HG03103 (cell line): Measurements from ENCODE around the gene CLCN3.
"Not testable (repeated sequence)": the region's sequence is repeated elsewhere in the genome, so short reads cannot be mapped to it uniquely, and the experiment has no call there.

Experiments used
- ATAC-seq: cut with Tn5 transposase; IDR thresholded peaks from one replicate; pipeline ENCODE4 v1.9.1; 2021; ENCODE audit warnings: low read depth; ENCODE audit not compliant: unreplicated experiment

CLCN3 gene

DNA sequence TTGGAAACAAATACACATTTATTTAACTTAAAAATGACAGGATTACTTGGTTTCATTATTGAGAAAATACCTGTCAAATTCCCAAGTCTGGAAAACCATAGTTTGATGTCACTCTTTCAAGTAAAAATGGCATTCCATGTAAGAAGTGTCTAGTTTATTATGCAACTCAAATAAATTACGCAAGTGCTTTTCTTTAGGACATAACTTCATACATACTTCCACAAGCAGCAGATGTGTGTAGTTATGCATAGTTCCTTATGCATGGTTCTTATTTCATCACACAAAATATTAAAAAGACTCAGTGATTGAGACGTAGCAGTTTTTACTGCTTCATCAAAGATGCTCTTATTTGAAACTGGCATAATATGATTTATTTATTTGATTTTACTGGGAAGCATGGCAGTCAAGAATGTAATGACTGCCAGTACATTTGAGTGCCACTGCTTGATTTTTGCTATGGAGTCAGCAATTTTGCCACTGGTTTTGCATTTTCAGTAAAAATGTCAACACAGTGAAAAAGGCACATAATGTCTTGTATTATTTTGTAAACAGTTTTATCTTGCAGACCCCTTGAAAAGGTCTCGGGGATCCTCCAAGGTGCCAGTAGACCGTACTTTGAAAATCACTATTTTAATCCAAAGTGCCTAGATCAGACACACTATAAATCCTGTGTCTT, 62.1 kb downstream of the CLCN3 start:
- ATAC-seq, result no peak

DNA sequence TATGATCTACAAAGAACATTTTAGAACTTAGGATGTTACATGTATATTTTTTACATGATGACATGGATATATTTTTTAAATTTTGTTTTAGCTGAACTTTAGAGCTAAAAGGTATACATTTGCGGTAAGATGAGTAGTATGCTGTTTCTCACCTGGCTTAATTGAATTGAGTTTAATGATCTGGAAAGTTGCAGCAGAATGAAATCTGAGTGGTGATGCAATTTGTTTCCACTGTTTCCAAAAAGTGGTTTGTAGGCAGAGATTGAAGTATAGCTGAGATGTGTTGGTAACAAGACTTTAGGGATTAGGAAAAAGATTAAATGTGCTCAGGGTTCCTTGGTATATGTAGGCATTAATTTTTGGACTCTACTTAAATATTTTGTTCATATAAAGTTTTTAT, 69.3 kb downstream of the CLCN3 start:
- no peak for ATAC-seq

DNA sequence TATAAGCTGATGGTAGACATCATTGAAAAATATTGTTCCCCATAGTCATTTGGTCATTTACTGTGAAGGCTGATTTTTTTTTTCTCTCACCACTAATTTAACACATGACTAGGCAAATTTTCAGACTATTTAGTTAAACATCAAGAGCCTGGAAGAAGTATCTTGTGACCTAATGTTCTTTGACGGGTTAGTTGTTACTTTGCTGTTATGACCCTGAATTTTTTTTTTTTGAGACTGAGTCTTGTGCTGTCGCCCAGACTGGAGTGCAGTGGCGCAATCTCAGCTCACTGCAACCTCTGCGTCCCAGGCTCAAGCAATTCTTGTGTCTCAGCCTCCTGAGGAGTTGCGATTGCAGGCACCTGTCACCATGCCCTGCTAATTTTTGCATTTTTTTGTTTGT, 70.4 kb downstream of the CLCN3 start:
- ATAC-seq, result no peak

DNA sequence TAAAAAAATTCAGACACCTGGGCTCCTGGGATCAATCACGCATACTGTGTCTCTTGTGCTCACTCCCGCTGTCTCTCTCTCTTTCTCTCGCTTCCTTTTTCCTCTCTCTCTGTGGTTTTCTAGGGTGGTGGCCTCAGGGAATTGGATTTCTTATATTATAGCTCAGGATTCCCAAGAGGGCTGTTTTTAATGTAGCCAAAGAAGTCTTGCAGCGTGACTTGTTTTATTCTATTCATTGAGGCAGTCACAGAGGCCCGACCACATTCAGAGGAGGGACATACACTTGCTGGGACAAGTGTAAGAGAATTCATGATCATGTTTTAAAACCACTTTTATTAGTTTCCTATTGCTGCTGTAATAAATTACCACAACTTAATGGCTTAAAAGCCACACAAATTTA, 78.0 kb downstream of the CLCN3 start:
- ATAC-seq, result no peak

DNA sequence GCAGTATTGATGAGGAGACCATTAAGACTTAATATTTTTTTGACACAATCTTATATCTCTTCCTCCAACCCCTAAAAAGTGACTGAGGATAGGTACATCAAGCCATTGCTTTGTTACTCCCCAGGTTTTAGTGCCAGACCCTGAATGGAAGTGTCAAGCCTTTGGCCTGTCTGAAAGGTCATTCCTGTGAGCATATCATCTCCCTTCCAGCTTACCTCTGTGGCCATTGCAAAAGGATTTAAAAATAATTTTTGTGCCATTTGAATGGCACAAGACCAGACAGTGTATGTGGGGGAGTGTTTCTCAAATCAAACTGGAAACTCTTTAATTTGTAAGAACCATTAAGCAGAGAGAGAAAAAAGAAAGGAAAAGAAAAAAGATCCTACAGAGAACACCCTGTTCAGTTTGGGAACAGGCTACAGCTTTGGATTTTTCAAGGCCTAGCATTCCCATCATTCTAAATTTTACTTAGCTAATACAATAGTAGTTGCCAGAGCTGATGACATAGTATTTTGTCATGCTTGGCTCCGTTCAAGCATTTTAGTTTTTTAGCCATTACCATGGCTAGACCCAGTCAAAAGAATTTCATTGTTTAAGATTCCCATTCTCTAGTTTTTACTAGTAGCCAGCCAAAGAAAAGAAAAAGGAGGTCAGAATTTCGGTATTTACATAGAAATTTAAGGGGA, 87.7 kb downstream of the CLCN3 start:
- no peak for ATAC-seq

DNA sequence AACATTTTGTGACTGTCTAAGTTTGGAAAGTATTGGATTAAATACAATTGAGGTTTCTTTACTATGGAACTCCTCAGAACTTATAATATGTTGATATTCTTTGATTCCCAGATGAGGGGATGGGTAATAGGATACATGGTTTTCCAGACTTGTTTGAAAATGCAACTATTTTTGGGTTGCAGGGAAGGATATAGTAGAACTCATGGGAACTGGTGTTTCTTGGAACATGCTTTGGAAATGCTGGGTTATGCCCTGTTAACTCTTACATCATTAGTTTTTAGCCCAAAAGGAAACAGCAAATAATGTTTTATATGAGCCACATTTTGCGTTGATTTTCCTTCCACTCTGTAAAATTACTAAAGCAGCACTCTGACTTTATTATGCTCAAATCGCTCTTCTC, 95.4 kb downstream of the CLCN3 start:
- no peak for ATAC-seq

DNA sequence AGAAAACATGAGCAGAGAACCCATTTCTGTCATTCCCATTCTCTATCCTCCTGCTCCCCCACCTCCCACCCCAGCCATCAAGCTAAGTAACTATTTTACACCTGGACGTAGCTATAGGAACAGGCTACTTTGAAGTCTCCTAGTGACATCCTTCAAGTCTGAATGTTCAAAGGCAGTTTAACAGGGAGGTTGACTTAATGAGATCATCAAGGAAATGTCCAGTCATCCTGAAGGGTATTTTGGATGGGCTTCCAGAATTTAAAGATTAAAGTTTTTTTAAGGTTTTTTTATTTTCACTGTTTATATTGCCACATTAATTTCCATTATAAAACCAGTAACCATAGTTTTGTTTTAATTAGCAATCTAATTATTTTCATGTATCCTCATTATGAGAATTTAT, 96.3 kb downstream of the CLCN3 start:
- ATAC-seq, result no peak

DNA sequence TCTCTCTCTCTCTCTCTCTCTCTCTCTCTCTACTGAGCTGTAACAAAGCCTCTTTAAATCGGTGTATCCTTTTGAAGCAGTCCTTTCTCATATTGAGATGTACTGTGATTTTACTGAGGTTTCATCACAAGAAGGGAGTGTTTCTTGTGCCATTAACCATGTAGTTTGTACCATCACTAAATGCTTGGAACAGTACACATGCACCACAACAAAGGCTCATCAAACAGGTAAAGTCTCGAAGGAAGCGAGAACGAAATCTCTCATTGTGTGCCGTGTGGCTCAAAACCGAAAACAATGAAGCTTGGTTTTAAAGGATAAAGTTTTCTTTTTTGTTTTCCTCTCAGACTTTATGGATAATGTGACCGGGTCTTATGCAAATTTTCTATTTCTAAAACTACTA, 100.2 kb downstream of the CLCN3 start:
- ATAC-seq, result no peak

DNA sequence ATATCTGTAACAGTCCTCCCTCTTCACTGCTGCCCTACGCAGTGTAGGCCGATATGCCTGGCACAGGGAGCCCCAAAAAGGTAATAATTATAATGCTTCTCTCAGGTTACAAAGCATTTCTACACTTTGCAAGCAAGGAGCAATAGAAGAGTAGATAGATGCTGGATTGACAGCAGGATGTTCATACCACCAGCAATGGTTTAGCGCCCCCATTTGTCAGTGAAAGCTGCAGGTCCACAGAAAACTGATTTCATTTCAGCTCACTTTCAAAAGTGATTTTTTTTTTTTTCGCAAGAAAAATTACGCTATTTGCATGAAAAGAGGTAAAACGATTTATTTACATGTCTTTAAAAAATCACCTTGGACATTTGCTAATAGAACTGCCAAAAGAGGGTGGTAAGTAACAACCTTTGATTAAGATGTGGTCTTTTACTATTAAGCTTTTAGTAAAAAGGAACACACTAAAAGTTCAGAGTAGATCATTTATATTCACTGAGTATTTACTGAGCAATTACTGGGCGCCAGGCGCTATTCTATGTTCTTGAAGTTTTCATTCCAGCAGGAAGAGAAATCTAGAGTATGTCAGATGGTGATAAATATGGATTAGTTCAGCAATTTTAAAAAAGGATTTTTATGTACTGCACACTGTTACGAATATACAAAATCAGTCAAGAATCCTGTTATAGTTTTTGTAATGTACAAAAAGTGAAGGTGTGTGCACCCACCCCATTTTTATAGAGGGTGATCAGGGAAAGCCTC, 103.0 kb downstream of the CLCN3 start:
- ATAC-seq, result no peak

DNA sequence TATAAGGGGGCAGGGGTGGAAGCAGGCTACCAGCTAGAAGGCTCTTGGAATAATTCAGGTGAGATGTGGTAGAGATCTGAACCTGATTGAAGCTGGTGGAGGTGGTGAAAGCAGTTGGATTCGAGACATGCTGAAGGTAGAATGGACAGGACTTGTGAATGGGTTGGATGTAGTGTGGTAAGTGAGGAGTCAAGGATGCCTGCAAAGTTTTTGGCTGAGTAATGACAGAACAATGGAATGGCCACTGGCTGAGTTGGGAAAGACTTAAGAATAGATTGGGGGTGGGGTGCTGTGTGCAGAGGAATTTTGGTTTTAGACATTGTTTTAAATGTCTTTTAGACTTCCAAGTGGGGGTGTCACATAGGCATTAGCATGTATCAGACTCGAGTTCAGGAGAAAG, 103.9 kb downstream of the CLCN3 start:
- ATAC-seq, result no peak

DNA sequence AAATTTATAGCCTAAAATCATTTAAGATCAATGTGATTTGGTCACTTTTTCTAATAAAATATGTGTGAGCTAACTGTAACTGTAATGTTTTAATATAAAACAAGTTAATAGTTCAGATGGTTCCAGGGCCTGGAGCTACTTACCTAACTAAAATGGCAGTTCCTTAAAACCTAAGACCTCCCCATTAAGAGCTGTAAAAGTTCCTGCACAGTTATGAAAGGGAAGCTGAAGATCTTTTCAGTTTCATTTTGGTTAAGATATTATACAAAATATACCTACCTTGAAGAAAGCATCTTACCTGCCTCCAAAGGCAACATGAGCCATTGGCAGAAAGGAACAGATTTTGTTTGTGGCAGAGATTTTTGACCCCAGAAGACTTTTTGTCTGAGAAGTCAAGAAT, 107.2 kb downstream of the CLCN3 start:
- no peak for ATAC-seq

DNA sequence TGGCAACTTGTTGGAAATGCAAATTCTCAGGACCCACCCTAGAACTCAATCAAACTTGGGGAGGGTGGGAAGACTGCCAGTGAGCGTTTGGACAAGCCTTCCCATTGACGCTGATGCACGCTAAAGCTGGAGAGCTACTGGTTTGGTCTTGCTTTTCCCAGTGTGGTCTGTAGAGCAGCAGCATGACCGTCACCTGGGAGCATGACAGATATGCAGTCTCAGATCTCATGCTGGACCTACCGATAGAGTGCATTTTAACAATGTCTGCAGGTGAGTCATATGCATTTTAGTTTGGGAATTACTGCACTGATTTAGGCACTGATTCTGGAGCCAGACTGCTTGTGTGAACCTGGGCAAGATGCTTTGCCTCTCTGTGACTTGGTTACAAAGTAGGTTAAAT, 110.2 kb downstream of the CLCN3 start:
- ATAC-seq, result no peak

DNA sequence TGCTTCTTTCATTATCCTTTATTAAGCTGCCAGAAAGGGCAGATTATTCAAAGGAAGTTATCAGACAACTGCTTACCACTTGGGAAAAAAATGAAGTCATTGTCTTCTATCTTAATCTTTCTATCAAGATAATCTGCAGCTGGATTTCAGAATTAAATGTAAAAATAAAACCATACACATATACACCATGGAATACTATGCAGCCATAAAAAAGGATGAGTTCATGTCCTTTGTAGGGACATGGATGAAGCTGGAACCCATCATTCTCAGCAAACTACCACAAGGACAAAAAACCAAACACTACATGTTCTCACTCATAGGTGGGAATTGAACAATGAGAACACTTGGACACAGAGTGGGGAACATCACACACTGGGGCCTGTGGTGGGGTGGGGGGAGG, 118.2 kb downstream of the CLCN3 start:
- ATAC-seq, result not testable (repeated sequence)

DNA sequence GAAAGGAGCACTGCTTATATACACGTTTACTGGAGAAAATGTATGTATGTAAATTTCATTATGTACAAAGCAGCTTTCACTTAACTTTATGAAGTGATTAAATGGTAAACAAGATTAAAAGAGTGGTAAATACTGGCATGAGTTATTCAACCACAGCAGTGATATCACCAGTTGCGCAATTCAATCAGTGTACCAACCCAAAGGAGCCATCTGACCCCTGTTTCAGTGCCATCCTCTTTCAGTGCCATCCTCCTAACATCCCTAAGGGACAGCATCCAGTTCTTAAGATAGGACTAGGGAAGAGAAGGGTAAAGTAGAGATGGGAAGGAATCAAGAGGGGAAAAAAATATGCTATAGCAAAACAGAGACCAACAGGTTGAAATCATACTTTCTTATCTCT, 121.2 kb downstream of the CLCN3 start:
- no peak for ATAC-seq

DNA sequence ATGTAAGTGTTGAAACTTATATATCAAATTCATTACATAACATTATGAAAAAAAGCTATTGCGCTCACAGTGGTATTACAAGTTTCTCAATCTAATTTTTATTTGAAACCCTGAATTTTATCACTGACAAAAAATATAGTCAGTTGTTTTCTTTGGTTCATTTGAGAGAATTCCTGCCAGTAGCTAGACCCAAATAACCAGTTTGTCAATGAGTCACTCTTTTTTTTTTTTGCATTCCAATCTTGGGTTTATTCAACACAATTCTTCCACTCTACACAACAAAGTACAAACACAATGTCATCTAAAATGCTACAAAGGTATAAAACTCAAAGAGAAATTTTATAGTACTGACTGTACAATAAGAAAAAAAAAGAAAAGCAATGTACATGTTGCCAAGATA, 124.2 kb downstream of the CLCN3 start:
- no peak for ATAC-seq

DNA sequence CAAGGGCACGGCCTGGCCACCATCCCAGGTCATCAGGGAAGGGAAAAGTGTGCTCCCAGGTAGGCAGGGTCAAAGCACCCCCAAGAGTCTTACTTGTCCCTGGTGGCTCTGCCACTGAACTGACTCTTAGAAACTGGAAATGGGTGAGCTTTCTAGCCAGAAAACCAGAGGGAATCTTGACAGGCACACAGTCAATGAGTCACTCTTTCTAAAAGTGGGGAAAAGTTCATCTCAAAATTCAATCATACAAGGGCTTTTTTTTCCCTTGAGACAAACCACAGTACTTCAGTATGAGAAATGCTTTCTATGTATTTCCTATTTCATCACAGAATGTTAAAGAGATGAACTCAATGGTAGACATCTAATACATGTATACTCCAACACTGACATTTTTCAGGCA, 124.9 kb downstream of the CLCN3 start:
- ATAC-seq, result no peak

DNA sequence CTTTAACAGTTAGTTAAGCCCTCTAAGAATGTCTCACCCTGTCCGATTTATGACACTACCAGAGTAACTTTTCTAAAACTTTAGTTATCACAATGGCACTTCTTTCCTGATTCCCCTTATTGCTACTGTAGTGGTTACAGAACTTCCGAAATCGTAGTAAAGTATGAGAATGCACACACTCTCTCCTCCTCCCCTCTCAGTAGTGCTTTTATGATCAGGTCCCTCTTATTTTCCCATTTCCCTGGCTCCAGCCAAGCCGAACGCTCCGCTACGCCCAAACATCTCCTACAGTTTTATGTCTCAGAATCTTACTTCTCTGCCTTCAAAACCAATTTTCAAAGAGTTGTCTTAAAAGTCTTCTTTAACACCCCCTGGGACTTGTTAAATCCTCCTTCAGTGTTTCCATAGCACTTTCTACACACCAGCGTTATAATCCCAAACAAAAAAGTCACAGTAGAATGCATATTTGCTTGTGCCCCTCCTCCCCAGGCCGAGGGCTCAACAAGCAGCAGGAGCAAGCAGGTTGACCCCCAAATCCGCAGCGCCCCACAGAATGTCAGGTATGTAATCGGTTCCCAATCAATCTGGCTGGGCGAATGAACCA, 136.7 kb downstream of the CLCN3 start:
- ATAC-seq, result peak; percentile 5

DNA sequence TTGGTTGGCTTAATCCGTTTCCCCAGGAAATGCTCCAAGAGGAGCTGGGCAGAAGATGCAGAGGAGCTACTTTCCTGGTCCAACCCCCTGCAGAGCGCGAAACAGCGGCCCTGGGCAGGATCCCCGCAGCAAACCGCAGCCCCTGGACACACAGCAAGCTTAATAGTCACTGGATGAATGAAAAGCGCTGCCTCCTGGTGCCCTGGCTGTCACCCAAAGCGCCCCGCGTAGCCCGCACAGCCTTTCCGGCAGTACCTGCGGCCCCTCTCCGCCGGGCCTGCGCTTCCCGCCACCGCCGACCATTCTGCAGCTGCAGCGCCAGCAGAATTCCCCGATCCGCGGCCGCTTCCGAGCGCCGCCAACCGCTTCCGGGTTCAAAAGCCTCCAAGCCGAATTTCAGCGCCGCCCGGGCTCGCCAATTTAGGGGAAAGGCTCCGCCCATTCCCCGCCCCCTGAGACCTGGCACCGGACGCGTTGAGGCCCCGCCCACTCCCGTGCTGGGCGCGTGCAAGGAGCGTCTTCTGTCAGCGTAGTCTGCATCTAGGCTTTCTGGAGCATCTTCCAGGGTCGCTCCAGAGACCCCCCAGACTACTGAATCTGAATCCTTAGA, 137.3 kb downstream of the CLCN3 start, which contains the start of gene HPF1:
Gene HPF1 (minus strand): TSS at position 370 of the 610 bp plus-strand sequence. CDS start 67 bp downstream, at position 303.
- peak; percentile 93 for ATAC-seq

DNA sequence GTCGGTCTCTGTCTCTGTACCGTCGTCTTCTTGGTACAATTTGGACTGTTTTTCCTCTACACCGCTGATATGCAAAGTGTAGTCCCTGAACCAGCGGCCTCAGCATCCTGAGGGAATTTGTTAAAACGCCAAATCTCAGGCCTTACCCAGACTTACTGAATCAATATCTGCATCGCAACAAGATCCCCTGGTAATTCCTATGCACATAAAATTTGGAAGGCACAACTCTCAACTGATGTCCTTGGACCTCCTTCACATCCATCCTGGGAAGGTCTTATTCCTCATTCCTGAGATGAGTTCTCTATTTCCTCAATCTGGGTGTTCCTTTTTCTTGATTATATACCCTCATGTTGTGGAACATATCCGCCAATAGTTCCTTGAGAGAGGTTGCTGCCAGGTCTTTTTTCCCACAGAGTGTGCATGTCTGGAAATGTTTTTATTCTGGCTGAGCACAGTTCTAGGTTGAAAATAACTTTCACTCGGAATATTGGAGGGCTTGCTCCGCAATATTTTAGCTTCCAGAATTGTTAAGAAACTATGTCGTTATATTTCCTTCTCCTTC, 138.1 kb downstream of the CLCN3 start:
- ATAC-seq, result no peak

DNA sequence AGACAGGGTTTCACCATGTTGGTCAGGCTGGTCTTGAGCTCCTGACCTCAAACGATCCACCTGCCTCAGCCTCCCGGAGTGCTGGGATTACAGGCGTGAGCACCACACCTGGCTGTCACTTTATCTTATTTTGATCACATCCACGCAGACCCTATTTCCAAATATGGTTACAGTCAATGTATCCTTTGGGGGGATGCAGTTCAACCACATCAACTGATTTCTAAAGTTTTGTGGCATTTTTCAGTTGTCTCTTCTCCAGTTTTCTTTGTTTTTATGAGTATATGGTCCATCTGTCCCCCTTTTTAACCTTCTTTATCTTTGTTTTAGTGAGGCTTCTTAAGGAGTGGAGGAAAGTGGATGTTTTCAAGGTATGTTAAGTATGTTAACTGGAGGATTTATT, 141.5 kb downstream of the CLCN3 start:
- ATAC-seq, result no peak

DNA sequence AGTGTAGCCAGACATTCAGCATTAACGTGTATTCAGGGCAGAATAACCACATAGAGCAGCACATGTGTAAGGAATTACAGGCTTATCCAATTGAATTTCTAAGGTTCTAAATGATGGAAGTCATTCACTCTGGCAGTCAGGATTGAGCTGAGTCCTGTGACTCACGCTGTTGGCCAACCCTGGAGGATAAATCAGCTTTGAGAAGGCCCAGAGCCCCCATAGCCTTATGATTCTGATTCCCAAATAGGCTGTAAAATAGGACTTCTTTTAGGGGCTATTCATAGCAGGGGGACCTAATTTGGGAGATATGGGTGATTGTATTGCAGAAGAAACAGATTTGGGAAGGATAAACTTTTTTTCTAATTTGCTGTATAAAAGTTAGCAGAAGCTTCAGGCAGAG, 145.5 kb downstream of the CLCN3 start:
- ATAC-seq, result no peak
